ENCODE measurements around the gene MACF1. TPM values are rescaled to one million over a fixed set of nuclear protein-coding genes. Genes with fewer than 3 reads are reported as not detected.

MACF1 gene
- total RNA-seq, 1 experiment from 2014 or later: 189 TPM

DNA sequence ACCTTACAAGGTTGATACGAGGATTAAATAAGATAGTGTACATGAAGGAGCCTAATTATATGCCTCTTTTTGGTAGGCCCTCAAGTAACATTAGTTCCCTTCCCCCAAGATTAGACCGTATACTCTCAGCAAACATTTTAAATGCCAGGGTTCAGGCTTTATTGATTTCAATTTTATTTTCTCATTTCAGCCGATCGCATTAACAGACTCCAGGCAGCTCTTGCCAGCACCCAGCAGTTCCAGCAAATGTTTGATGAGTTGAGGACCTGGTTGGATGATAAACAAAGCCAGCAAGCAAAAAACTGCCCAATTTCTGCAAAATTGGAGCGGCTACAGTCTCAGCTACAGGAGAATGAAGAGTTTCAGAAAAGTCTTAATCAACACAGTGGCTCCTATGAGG is 182.5 kb downstream of the MACF1 start:
- intact Hi-C loops (cut with micrococcal nuclease; ENCODE audit: unreplicated experiment): loop anchor here (1.0 kb wide), 3 partner anchors 24 to 289 kb away; no protein-coding TSS in a partner anchor
- ChIA-PET POLR2A (ENCODE audit: unreplicated experiment) (interaction anchor here (0.6 to 1.0 kb wide), 4 partner anchors 9 to 1383 kb away, joined by 4 to 22 read pairs (median 6); no protein-coding TSS in a partner anchor), CTCF (interaction anchor here (0.5 to 2.7 kb wide), 10 partner anchors 9 to 288 kb away, joined by 3 to 22 read pairs (median 6); no protein-coding TSS in a partner anchor)
- H3K4me2 ChIP-seq: peak overlapping the region; percentile 52
- H3K79me2 ChIP-seq (ENCODE audit: low read depth): 0 out of 2 replicates have a peak, but pooled peaks cover 5% of the 10 kb centered on the region
- no peak for TF ChIP-seq EZH2 (IDR thresholded peaks at IDR 0.05; ENCODE audit: low read depth)
- TF ChIP-seq, protein P1, sequence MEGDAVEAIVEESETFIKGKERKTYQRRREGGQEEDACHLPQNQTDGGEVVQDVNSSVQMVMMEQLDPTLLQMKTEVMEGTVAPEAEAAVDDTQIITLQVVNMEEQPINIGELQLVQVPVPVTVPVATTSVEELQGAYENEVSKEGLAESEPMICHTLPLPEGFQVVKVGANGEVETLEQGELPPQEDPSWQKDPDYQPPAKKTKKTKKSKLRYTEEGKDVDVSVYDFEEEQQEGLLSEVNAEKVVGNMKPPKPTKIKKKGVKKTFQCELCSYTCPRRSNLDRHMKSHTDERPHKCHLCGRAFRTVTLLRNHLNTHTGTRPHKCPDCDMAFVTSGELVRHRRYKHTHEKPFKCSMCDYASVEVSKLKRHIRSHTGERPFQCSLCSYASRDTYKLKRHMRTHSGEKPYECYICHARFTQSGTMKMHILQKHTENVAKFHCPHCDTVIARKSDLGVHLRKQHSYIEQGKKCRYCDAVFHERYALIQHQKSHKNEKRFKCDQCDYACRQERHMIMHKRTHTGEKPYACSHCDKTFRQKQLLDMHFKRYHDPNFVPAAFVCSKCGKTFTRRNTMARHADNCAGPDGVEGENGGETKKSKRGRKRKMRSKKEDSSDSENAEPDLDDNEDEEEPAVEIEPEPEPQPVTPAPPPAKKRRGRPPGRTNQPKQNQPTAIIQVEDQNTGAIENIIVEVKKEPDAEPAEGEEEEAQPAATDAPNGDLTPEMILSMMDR (conservative IDR thresholded peaks at IDR 0.05): no peak
- H4K20me1 ChIP-seq (ENCODE audit: insufficient read depth): no peaks in the 10 kb centered on the region
- BruUV-seq (replicated peaks): no TSS peak
- H3K9me2 ChIP-seq (ENCODE audit: insufficient read depth): no peaks in the 10 kb centered on the region
- no peaks in the 10 kb centered on the region for H3K9me3 ChIP-seq (ENCODE audit: insufficient read depth, low read depth)
- DNase-seq: no peak
- peaks cover 30% of the 10 kb centered on the region for H3K4me1 ChIP-seq (replicated peaks; ENCODE audit: insufficient read depth)
- peaks cover 13% of the 10 kb centered on the region; the same call in 1 of the 2 replicates for H3K36me3 ChIP-seq (ENCODE audit: low read depth)
- H2AFZ ChIP-seq: no peak overlapping the region
- H3K27ac ChIP-seq: peak overlapping the region; percentile 69
- peaks cover 35% of the 10 kb centered on the region for H3F3A ChIP-seq (ENCODE audit: insufficient read depth, low read depth)
- H3K4me3 ChIP-seq: no peak overlapping the region
- no peaks in the 10 kb centered on the region for H3K27me3 ChIP-seq (ENCODE audit: insufficient read depth, low read depth)

DNA sequence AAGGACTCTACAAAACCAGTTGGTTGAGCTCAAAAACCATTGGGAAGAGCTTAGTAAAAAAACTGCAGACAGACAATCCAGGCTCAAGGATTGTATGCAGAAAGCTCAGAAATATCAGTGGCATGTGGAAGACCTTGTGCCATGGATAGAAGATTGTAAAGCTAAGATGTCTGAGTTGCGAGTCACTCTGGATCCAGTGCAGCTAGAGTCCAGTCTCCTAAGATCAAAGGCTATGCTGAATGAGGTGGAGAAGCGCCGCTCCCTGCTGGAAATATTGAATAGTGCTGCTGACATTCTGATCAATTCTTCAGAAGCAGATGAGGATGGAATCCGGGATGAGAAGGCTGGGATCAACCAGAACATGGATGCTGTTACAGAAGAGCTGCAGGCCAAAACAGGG is 183.0 kb downstream of the MACF1 start:
- BruUV-seq (replicated peaks): no TSS peak
- peaks cover 35% of the 10 kb centered on the region for H3K4me1 ChIP-seq (replicated peaks; ENCODE audit: insufficient read depth)
- peaks cover 8% of the 10 kb centered on the region; the same call in 1 of the 2 replicates for H3K79me2 ChIP-seq (ENCODE audit: low read depth)
- no peak for TF ChIP-seq EZH2 (IDR thresholded peaks at IDR 0.05; ENCODE audit: low read depth)
- TF ChIP-seq, protein P1 (conservative IDR thresholded peaks at IDR 0.05): peak; percentile 70
- intact Hi-C loops (cut with micrococcal nuclease; ENCODE audit: unreplicated experiment): loop anchor here (1.0 kb wide), 3 partner anchors 24 to 289 kb away; no protein-coding TSS in a partner anchor
- no peaks in the 10 kb centered on the region for H3K9me3 ChIP-seq (ENCODE audit: insufficient read depth, low read depth)
- no peak overlapping the region for H3K4me3 ChIP-seq
- CTCF ChIA-PET: interaction anchor here (0.5 to 2.7 kb wide), 10 partner anchors 9 to 289 kb away, joined by 3 to 22 read pairs (median 6); no protein-coding TSS in a partner anchor
- H3K36me3 ChIP-seq (ENCODE audit: low read depth): peaks cover 13% of the 10 kb centered on the region; the same call in 1 of the 2 replicates
- peak overlapping the region; percentile 69 for H3K27ac ChIP-seq
- peak overlapping the region; percentile 52 for H3K4me2 ChIP-seq
- H3K27me3 ChIP-seq (ENCODE audit: insufficient read depth, low read depth): no peaks in the 10 kb centered on the region
- DNase-seq: peak; percentile 66 to 92
- H3K9me2 ChIP-seq (ENCODE audit: insufficient read depth): no peaks in the 10 kb centered on the region
- H2AFZ ChIP-seq: no peak overlapping the region
- no peaks in the 10 kb centered on the region for H4K20me1 ChIP-seq (ENCODE audit: insufficient read depth)
- peaks cover 38% of the 10 kb centered on the region for H3F3A ChIP-seq (ENCODE audit: insufficient read depth, low read depth)
- POLR2A ChIA-PET (ENCODE audit: unreplicated experiment): interaction anchor here (0.6 to 1.0 kb wide), 4 partner anchors 10 to 1383 kb away, joined by 4 to 22 read pairs (median 6); no protein-coding TSS in a partner anchor

DNA sequence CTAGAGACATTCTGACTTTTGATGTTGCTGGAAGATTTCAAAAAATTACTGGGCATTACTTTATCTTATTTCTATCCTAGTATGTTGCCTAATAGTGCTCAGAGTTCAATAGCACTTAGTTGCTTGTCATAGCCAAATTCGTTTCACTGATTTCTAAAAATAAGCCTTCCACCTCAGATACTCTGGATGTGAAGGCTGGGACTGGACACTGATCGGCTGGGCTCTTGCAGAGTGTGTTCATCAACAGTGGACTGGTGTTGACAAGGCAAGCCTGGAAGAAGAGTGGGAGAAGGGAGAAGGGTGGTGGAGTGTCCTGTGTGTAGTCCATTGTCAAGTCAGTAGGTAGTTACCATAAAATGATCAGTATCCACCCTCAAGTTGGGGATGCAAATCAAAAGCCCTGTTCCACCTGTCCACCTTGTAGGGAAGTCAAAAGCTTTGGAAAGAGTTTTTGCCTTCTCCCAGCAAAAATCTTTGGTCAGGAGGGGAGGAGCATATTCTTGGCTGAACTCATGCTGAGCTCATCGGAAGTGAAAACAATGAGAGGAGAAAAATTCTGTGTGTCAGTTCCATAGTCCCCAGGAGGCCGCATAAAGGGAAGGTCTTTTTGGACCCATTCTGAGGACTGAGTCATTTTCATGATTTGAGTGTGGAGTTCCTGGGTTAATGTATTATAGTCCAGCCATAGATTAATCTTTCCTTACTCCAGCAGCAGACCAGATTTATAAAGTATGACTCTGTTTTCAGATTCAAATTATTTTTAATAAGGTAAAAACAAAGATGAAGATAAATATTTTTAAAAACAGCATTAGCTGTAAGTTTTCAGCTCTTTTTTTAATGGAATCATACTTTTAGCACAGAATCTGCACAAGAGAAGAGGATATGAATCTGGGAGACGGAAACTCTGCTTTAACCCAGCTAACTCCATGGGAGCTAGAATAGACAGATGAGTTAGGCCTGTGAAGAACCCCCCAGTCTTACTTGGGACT is 187.5 kb downstream of the MACF1 start:
- TSS peak; percentile 29 for BruUV-seq (replicated peaks)
- no peak for TF ChIP-seq EZH2 (IDR thresholded peaks at IDR 0.05; ENCODE audit: low read depth)
- TF ChIP-seq, protein P1 (conservative IDR thresholded peaks at IDR 0.05): no peak
- Histone ChIP-seq H3K36me3 (ENCODE audit: low read depth) (no peaks in the 10 kb centered on the region), H3K4me2 (peak overlapping the region; percentile 60), H3K4me3 (peak overlapping the region; percentile 25), H3F3A (ENCODE audit: insufficient read depth, low read depth) (peaks cover 70% of the 10 kb centered on the region), H3K4me1 (replicated peaks; ENCODE audit: insufficient read depth) (peaks cover 74% of the 10 kb centered on the region), H2AFZ (no peak overlapping the region), H4K20me1 (ENCODE audit: insufficient read depth) (no peaks in the 10 kb centered on the region), H3K27me3 (ENCODE audit: insufficient read depth, low read depth) (no peaks in the 10 kb centered on the region), H3K79me2 (ENCODE audit: low read depth) (peaks cover 33% of the 10 kb centered on the region), H3K9me2 (ENCODE audit: insufficient read depth) (no peaks in the 10 kb centered on the region), H3K27ac (peak overlapping the region; percentile 79), H3K9me3 (ENCODE audit: insufficient read depth, low read depth) (no peaks in the 10 kb centered on the region)
- intact Hi-C loops (cut with micrococcal nuclease; ENCODE audit: unreplicated experiment): loop anchor here (10.0 kb wide), 1 partner anchor 437 kb away; no protein-coding TSS in a partner anchor
- ChIA-PET POLR2A (ENCODE audit: unreplicated experiment) (interaction anchor here (0.6 to 1.0 kb wide), 6 partner anchors 15 to 1783 kb away, joined by 4 to 28 read pairs (median 6); no protein-coding TSS in a partner anchor), CTCF (interaction anchor here (0.8 to 1.6 kb wide), 4 partner anchors 8 to 80 kb away, joined by 4 to 12 read pairs (median 6); no protein-coding TSS in a partner anchor)
- DNase-seq: peak; percentile 31 to 72

All from PC-9 (cell line).